Endothelial cell of umbilical vein (primary cell): ENCODE results near the gene KCND2. TPM values are rescaled to one million over a fixed set of nuclear protein-coding genes. Genes with fewer than 3 reads are reported as not detected.

Source experiments
- BruUV-seq: library from RNA; stranded (reverse); fragments of 400-500 nt; replicated peaks from 2 replicates; lab custom pipeline; 2021; lab: Mats Ljungman, UMichigan
- CTCF ChIA-PET: fragments of 300-600, 350-600 bp; sonication (Branson Sonifier 250); formaldehyde crosslinking; loops from one replicate; lab custom pipeline; 2021; ENCODE audit warnings: antibody characterized with exemption, inconsistent platforms; lab: Charles Lee
- POLR2A ChIA-PET: fragments of 300-600, 350-600 bp; sonication (Branson Sonifier 250); formaldehyde crosslinking; loops from one replicate; lab custom pipeline; 2021; ENCODE audit warnings: antibody characterized with exemption, inconsistent platforms; lab: Charles Lee
- DNase-seq: peaks from one replicate; pipeline ENCODE4 v3.0.0-alpha.2; 2011; ENCODE audit warnings: low read depth, low spot score
- FAIRE-seq: peaks from 2 replicates; lab custom pipeline; 2011; peaks lifted over from hg19 to GRCh38; lab: Jason Lieb, UNC
- H2AFZ ChIP-seq: 2 replicates; pipeline ENCODE4 v1.6.0; 2012; ENCODE audit warnings: low read depth, low read length, control low read depth, inconsistent platforms
- H3K27ac ChIP-seq: 2 replicates; pipeline ENCODE4 v1.5.1; 2011; ENCODE audit warnings: low read depth, mild to moderate bottlenecking, control low read depth, low read length, moderate library complexity; ENCODE audit not compliant: insufficient read depth
- H3K27me3 ChIP-seq, 2 experiments: 2 replicates each; pipeline versions ENCODE4 v1.6.0 to v1.6.1; 2011; ENCODE audit warnings: low read length in 2 of 2, mixed read lengths in 1 of 2; ENCODE audit not compliant: control insufficient read depth in 2 of 2, insufficient read depth in 2 of 2
- H3K36me3 ChIP-seq, 2 experiments: 2 replicates in 1 of 2; 3 replicates in 1 of 2; pipeline ENCODE4 v1.5.1; 2011; ENCODE audit warnings: low read length in 2 of 2, mild to moderate bottlenecking in 1 of 2, moderate library complexity in 1 of 2; ENCODE audit not compliant: control insufficient read depth in 2 of 2, insufficient read depth in 2 of 2; ENCODE audit errors: extremely low read depth in 1 of 2
- H3K4me1 ChIP-seq: 3 replicates; pipeline ENCODE4 v1.5.1; 2011; ENCODE audit warnings: mild to moderate bottlenecking, low read length; ENCODE audit not compliant: control insufficient read depth, insufficient read depth; ENCODE audit errors: extremely low read depth
- H3K4me2 ChIP-seq: 2 replicates; pipeline ENCODE4 v1.6.1; 2011; ENCODE audit warnings: low read length, control low read depth, mixed read lengths; ENCODE audit not compliant: insufficient read depth
- H3K4me3 ChIP-seq, 3 experiments: fragments of 200-600 bp in 1 of 3; sonication (generic), shearing (Covaris generic) in 1 of 3; replicated peaks in 1 of 3; 2 replicates each; pipeline ENCODE4 v1.5.1; 2011 to 2016; ENCODE audit warnings: control low read depth in 3 of 3, low read length in 3 of 3, mild to moderate bottlenecking in 2 of 3, inconsistent platforms in 1 of 3, low read depth in 1 of 3, moderate library complexity in 1 of 3; ENCODE audit not compliant: insufficient read depth in 1 of 3
- H3K79me2 ChIP-seq: 2 replicates; pipeline ENCODE4 v1.6.0; 2012; ENCODE audit warnings: low read length, inconsistent platforms; ENCODE audit not compliant: control insufficient read depth, insufficient read depth
- H3K9ac ChIP-seq: replicated peaks from 2 replicates; pipeline ENCODE3; 2011; ENCODE audit warnings: low read length, control low read depth; ENCODE audit not compliant: insufficient read depth; ENCODE audit errors: extremely low read depth
- H3K9me1 ChIP-seq: replicated peaks from 3 replicates; pipeline ENCODE4 v1.6.0; 2011; ENCODE audit warnings: mild to moderate bottlenecking, low read length; ENCODE audit not compliant: control insufficient read depth, insufficient read depth; ENCODE audit errors: extremely low read depth
- H3K9me3 ChIP-seq: replicated peaks from 2 replicates; pipeline ENCODE4 v1.5.1; 2012; ENCODE audit warnings: low read length, inconsistent platforms; ENCODE audit not compliant: control insufficient read depth, insufficient read depth
- H4K20me1 ChIP-seq: replicated peaks from 2 replicates; pipeline ENCODE3; 2011; ENCODE audit warnings: mild to moderate bottlenecking, low read length; ENCODE audit not compliant: control insufficient read depth, insufficient read depth; ENCODE audit errors: extremely low read depth
- CTCF ChIP-seq, 2 donors: IDR thresholded peaks; 1 replicate in 1 of 2; 2 replicates in 1 of 2; pipeline ENCODE4 v1.5.1; 2011; ENCODE audit warnings: low read length in 2 of 2, mild to moderate bottlenecking in 2 of 2, moderate library complexity in 2 of 2, control low read depth in 1 of 2, inconsistent platforms in 1 of 2, low read depth in 1 of 2; ENCODE audit not compliant: insufficient read depth in 1 of 2; ENCODE audit errors: extremely low read depth in 1 of 2
- EZH2 ChIP-seq: IDR thresholded peaks from 2 replicates; pipeline ENCODE4 v1.6.1; 2012; ENCODE audit warnings: borderline replicate concordance, low read depth, mild to moderate bottlenecking, moderate library complexity, low read length, inconsistent platforms; ENCODE audit not compliant: severe bottlenecking
- FOS ChIP-seq: IDR thresholded peaks from 2 replicates; pipeline ENCODE4 v1.6.1; 2011; ENCODE audit warnings: mild to moderate bottlenecking, low read length, moderate library complexity, borderline replicate concordance; ENCODE audit not compliant: insufficient read depth
- GATA2 ChIP-seq: IDR thresholded peaks from 2 replicates; pipeline ENCODE4 v1.7.0; 2011; ENCODE audit warnings: low read depth, mild to moderate bottlenecking, moderate library complexity, mixed read lengths, low read length; ENCODE audit not compliant: insufficient read length, insufficient read depth
- JUN ChIP-seq: IDR thresholded peaks from 2 replicates; pipeline ENCODE4 v1.6.1; 2011; ENCODE audit warnings: borderline replicate concordance, low read depth; ENCODE audit not compliant: insufficient read length, insufficient read depth
- MYC ChIP-seq: IDR thresholded peaks from one replicate; pipeline ENCODE4 v1.6.1; 2011; ENCODE audit warnings: mild to moderate bottlenecking, low read depth, low read length
- POLR2A ChIP-seq: IDR thresholded peaks from 2 replicates; pipeline ENCODE4 v1.6.1; 2012; ENCODE audit warnings: low read depth, mild to moderate bottlenecking, control low read depth, low read length
- POLR2AphosphoS5 ChIP-seq: IDR thresholded peaks from 2 replicates; pipeline ENCODE4 v1.6.1; 2012; ENCODE audit warnings: low read depth, mild to moderate bottlenecking, control low read depth, low read length, moderate library complexity; ENCODE audit not compliant: insufficient read depth
- dilution Hi-C: fragments of 300-500 bp; cut with MboI; formaldehyde crosslinking; loops from one replicate; pipeline ENCODE4 v1.15.0; 2019; ENCODE audit warnings: low sequenced_read_pairs; ENCODE audit not compliant: extremely low pct_ligation_motif_present
- intact Hi-C: fragments of 100-400 bp; cut with micrococcal nuclease; formaldehyde crosslinking; loops from one replicate; pipeline ENCODE4 v1.10.0; 2022
- polyA plus RNA-seq, 4 experiments: library from polyadenylated mRNA; depleted of rRNA in 3 of 4; stranded (reverse) in 3 of 4; unstranded in 1 of 4; fragments of >200 nt; gene quantifications; 2 replicates each; pipeline versions ENCODE4 v1.2.1 to v1.2.3, GENCODE V29; 2011 to 2012; ENCODE audit warnings: missing spikeins in 1 of 4
- total RNA-seq: library from RNA; stranded (reverse); gene quantifications from 2 replicates; pipeline ENCODE4 v1.2.3, GENCODE V29; 2021
- TF ChIP-seq, protein P1 (sequence below): IDR thresholded peaks from 2 replicates; pipeline ENCODE4 v1.6.1; 2011; ENCODE audit not compliant: insufficient read depth, insufficient read length

Gene KCND2
- total and polyA plus RNA-seq, 2 donors (not counting 3 experiments of a cell fraction or from before 2014, with no cell fraction given): not detected

GRCh38 chr7:120334475-120334874, 61.5 kb downstream of the KCND2 start:
- Histone ChIP-seq H3K9me1 (peaks cover 2% of the 10 kb centered on the region), H3K27ac (no peak overlapping the region), H4K20me1 (no peaks in the 10 kb centered on the region), H2AFZ (no peak overlapping the region), H3K4me1 (no peaks in the 10 kb centered on the region), H3K4me3 (no peak overlapping the region), H3K79me2 (no peaks in the 10 kb centered on the region), H3K9ac (no peak overlapping the region), H3K9me3 (no peaks in the 10 kb centered on the region), H3K27me3 (no peaks in the 10 kb centered on the region), H3K4me2 (no peak overlapping the region), H3K36me3 (no peaks in the 10 kb centered on the region)
- FAIRE-seq (no peak), DNase-seq (no peak)
- TF ChIP-seq POLR2A (no peak), EZH2 (no peak), POLR2AphosphoS5 (no peak), CTCF (IDR thresholded peaks at IDR 0.05; ENCODE audit: extremely low read depth in 1 of 2, insufficient read depth in 1 of 2, low read depth in 1 of 2, low read length in 2 of 2) (no peak), GATA2 (no peak), JUN (no peak), MYC (no peak), FOS (no peak)
- TF ChIP-seq, protein P1, sequence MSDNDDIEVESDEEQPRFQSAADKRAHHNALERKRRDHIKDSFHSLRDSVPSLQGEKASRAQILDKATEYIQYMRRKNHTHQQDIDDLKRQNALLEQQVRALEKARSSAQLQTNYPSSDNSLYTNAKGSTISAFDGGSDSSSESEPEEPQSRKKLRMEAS: no peak
- dilution Hi-C loops: no loop called here
- POLR2A ChIA-PET: no interaction called here
- CTCF ChIA-PET: no interaction called here
- no TSS peak for BruUV-seq
- intact Hi-C loops: no loop called here
